H1 (cell line): ENCODE results near the gene TLK1. TPM values are rescaled to one million over a fixed set of nuclear protein-coding genes. Genes with fewer than 3 reads are reported as not detected.

ENCODE experiments used
- ASH2L ChIP-seq: fragments of 200-600, 300-600 bp; sonication (generic); IDR thresholded peaks from one replicate; pipeline ENCODE4 v1.7.1; 2017; ENCODE audit warnings: low read length
- CHD1 ChIP-seq: IDR thresholded peaks from 2 replicates; pipeline ENCODE4 v1.6.1; 2012; ENCODE audit warnings: low read depth, low read length, improper control_type of control experiment
- EP300 ChIP-seq, 2 experiments: IDR thresholded peaks; 1 replicate in 1 of 2; 2 replicates in 1 of 2; pipeline ENCODE4 v1.6.1; 2011 to 2012; ENCODE audit warnings: low read depth in 2 of 2, low read length in 2 of 2, mild to moderate bottlenecking in 2 of 2, borderline replicate concordance in 1 of 2, inconsistent platforms in 1 of 2, moderate library complexity in 1 of 2
- POLR2AphosphoS5 ChIP-seq: IDR thresholded peaks from 2 replicates; pipeline ENCODE4 v1.6.1; 2011; ENCODE audit warnings: low read depth, low read length
- polyA plus RNA-seq, 7 experiments: library from polyadenylated mRNA; depleted of rRNA in 3 of 7; stranded (reverse) in 5 of 7; unstranded in 2 of 7; fragments of >200 nt in 5 of 7; fragments of 200-250 nt in 2 of 7; gene quantifications; 1 replicate in 5 of 7; 2 replicates in 1 of 7; 4 replicates in 1 of 7; pipeline versions ENCODE4 v1.2.1 to v1.2.3, GENCODE V29; 2011 to 2013; ENCODE audit warnings: missing spikeins in 2 of 7, mixed read lengths in 2 of 7
- total RNA-seq: library from RNA; stranded (reverse); fragmentation: NEBNext Ultra II Directional; extraction: Animal tissue kit (Norgen Biotek cat#: 25700); gene quantifications from 2 replicates; pipeline ENCODE4 v1.2.1, GENCODE V29; 2021
- TF ChIP-seq, protein P1 (sequence below): IDR thresholded peaks from 2 replicates; pipeline ENCODE4 v1.6.1; 2011; ENCODE audit warnings: low read depth, mild to moderate bottlenecking, low read length; ENCODE audit not compliant: insufficient read depth

The TLK1 gene
- total and polyA plus RNA-seq, 2 of the 8 experiments (the other 6 are each of a cell fraction or from before 2014, with no cell fraction given) = 11.2 to 102 TPM

DNA sequence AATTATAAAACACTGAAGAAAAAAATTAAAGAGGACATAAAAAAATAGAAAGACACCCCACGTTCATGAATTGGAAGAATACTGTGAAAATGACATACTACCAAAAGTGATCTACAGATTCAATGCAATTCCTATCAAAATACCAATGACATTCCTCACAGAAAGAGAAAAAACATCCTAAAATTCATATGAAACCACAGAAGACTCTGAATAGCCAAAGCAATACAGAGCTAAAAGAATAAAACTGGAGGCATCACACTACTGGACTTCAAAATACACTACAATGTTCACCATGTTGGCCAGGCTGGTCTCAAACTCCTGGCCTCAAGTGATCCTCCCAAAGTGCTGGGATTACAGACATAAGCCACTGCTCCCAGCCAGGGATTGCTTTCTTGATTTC lies 56.3 kb downstream of the TLK1 start (continued):
- no peak for TF ChIP-seq EP300 (IDR thresholded peaks at IDR 0.05; ENCODE audit: borderline replicate concordance in 1 of 2, low read depth in 2 of 2, low read length in 2 of 2)
- TF ChIP-seq POLR2AphosphoS5 = no peak
- TF ChIP-seq, protein P1, sequence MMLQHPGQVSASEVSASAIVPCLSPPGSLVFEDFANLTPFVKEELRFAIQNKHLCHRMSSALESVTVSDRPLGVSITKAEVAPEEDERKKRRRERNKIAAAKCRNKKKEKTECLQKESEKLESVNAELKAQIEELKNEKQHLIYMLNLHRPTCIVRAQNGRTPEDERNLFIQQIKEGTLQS = no peak
- TF ChIP-seq CHD1 = no peak
- no peak for TF ChIP-seq ASH2L
